ENCODE measurements around the gene BORCS8.
A peak's percentile ranks its signal among the peaks of the same experiment; 100 is the strongest.
"Not testable (repeated sequence)": the region's sequence is repeated elsewhere in the genome, so short reads cannot be mapped to it uniquely, and the experiment has no call there.

Gene BORCS8

GRCh38 chr19:19147344-19147743 lies 44.6 kb downstream of the BORCS8 start:
- no peak for DNase-seq

GRCh38 chr19:19146865-19147264 lies 45.1 kb downstream of the BORCS8 start:
- DNase-seq: no peak

GRCh38 chr19:19145684-19146608 lies 46.0 kb downstream of the BORCS8 start:
- peak; percentile 88 for DNase-seq

- no peak for DNase-seq
Observed at GRCh38 chr19:19145281-19145680, 46.7 kb downstream of the BORCS8 start.

- DNase-seq: no peak
Observed at GRCh38 chr19:19142347-19142746, 49.6 kb downstream of the BORCS8 start.

- DNase-seq: no peak
Observed at GRCh38 chr19:19140476-19140875, 51.5 kb downstream of the BORCS8 start.

- no peak for DNase-seq
Observed at GRCh38 chr19:19139876-19140229, 52.1 kb downstream of the BORCS8 start.

GRCh38 chr19:19138109-19138981 lies 53.6 kb downstream of the BORCS8 start, which contains the start of gene TMEM161A:
Gene TMEM161A (minus strand): TSS chr19:19138478. CDS start chr19:19138428, 50 bp downstream.
- peak; percentile 98 for DNase-seq

DNA sequence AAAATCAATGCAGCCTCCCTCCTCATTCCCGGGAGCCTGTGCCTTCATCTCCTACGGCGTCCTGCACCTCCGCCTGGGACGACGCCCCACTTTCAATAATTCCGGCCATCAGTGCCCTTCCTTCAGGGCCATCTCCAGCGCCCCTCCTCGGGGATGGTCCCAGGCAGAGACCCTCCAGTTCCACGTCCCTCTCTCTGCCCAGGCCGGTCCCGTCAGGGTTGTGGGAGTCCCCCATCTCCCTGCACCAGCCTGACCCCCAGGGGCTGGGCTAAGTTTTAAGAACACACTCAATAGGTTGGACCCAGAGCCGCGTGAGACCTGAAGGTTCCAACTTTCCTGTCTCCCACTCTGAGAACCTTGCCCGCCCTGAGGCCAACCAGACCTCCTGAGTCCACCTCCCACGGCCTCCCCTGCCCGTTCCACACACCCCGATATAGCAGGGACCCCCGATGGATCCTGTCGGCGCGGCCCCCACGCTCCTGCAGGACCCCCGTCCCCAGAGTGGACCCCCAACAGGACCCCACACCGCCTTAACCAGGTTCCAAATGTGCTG lies 54.3 kb downstream of the BORCS8 start:
- no peak for DNase-seq

GRCh38 chr19:19135713-19136112 lies 56.2 kb downstream of the BORCS8 start:
- not testable (repeated sequence) for DNase-seq

DNA sequence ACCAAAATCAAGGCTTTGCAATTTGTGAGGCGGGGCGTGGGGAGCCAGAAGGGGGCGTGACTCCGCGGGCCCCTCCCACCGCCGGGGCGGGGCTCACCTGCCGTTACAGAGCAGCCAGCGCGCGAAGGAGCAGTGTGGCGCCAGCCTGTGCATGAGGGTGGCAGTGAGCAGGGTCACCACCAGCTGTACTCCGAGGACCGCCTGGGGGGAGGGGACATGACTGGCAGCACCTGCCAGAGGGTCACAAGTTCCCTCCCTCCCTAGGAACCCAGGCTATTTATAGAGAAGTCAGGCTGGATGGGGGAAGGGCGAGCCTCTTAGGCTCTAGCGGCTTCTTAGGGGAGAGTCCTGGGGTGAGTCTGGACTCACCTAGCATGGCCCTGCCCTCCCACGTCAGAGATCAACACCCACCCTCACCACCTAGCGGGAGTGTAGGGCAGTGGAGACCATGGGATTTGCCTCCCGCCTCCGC lies 57.2 kb downstream of the BORCS8 start:
- peak; percentile 43 for DNase-seq

- no peak for DNase-seq
Observed at GRCh38 chr19:19133985-19134384, 58.0 kb downstream of the BORCS8 start.

GRCh38 chr19:19132912-19133311 lies 59.0 kb downstream of the BORCS8 start:
- DNase-seq: no peak

DNA sequence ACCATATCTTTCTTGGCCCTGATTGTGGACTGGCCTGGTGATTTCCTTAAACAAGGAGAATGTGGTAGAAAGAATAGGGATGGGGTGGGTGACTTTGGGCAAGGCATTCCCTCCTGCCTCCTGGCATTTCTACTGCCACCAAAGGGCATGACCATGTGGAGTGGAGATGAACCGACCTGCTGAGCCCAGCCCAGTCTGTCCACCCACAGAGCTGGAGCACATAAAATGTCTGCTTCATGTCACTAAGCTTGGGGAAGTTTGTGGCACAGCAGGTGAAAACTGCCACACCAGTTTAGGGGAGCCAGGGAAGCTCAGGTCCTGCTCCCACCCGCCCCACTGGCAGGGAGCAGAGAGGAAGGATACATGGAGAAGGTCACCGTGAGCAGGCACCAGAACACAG lies 60.0 kb downstream of the BORCS8 start:
- no peak for DNase-seq
